Astrocyte of the cerebellum (primary cell): Measurements from ENCODE around the gene STT3B.

ENCODE experiments used
- DNase-seq: peaks from one replicate; pipeline ENCODE4 v3.0.0-alpha.2; 2011; ENCODE audit warnings: low read depth
- H3K4me3 ChIP-seq: 2 replicates; pipeline ENCODE4 v1.5.1; 2011; ENCODE audit warnings: mild to moderate bottlenecking, low read depth, low read length, moderate library complexity
- CTCF ChIP-seq: IDR thresholded peaks from 2 replicates; pipeline ENCODE4 v1.5.1; 2012; ENCODE audit warnings: low read length, low read depth, moderate library complexity, mild to moderate bottlenecking; ENCODE audit errors: missing control alignments
- in situ Hi-C: cut with HindIII; loops from 2 replicates; pipeline ENCODE4 v1.10.0; 2017; ENCODE audit warnings: low sequenced_read_pairs

The STT3B gene

GRCh38 chr3:31579828-31580227 lies 47.1 kb downstream of the STT3B start:
- TF ChIP-seq CTCF, result no peak
- no peak for DNase-seq
- in situ Hi-C loops, result no loop called here
- no peak overlapping the region for H3K4me3 ChIP-seq

- DNase-seq, result no peak
- no peak for TF ChIP-seq CTCF
- H3K4me3 ChIP-seq, result no peak overlapping the region
- in situ Hi-C loops, result no loop called here
These were observed 47.9 kb downstream of the STT3B start for GRCh38 chr3:31580645-31581044.

- no peak for TF ChIP-seq CTCF
- no peak overlapping the region for H3K4me3 ChIP-seq
- in situ Hi-C loops, result no loop called here
- DNase-seq, result no peak
These were observed 48.9 kb downstream of the STT3B start for GRCh38 chr3:31581660-31582059.

- no peak for TF ChIP-seq CTCF
- no peak overlapping the region for H3K4me3 ChIP-seq
- in situ Hi-C loops, result no loop called here
- DNase-seq, result no peak
These were observed 56.5 kb downstream of the STT3B start for GRCh38 chr3:31589228-31589627.

- no peak overlapping the region for H3K4me3 ChIP-seq
- no peak for TF ChIP-seq CTCF
- in situ Hi-C loops, result no loop called here
- no peak for DNase-seq
These were observed 57.9 kb downstream of the STT3B start for GRCh38 chr3:31590650-31591049.

- no peak for DNase-seq
- in situ Hi-C loops, result no loop called here
- no peak overlapping the region for H3K4me3 ChIP-seq
- TF ChIP-seq CTCF, result no peak
These were observed 60.0 kb downstream of the STT3B start for GRCh38 chr3:31592764-31593163.

GRCh38 chr3:31596176-31596575 lies 63.5 kb downstream of the STT3B start:
- TF ChIP-seq CTCF, result no peak
- no peak overlapping the region for H3K4me3 ChIP-seq
- in situ Hi-C loops, result no loop called here
- no peak for DNase-seq
